Body of pancreas (tissue), 4 donors: ENCODE results near the gene KCNQ5. TPM values are rescaled to one million over a fixed set of nuclear protein-coding genes. Genes with fewer than 3 reads are reported as not detected.

Experiments used
- ATAC-seq: fragments of 150-250 bp; one replicate; pipeline ENCODE4 v1.9.1; 2016
- DNase-seq, 4 donors: peaks; one replicate each; pipeline ENCODE4 v3.0.0-alpha.2; 2019
- H3K27ac ChIP-seq, 4 donors: fragments of 200-600 bp; sonication (generic); 1 replicate in 3 of 4; 2 replicates in 1 of 4; pipeline versions ENCODE4 v1.5.1 to v1.6.1; 2016 to 2019; ENCODE audit warnings: mild to moderate bottlenecking in 1 of 4, mixed read lengths in 1 of 4, moderate library complexity in 1 of 4
- H3K27me3 ChIP-seq, 2 donors: fragments of 200-600 bp; sonication (generic); one replicate each; pipeline ENCODE4 v1.6.0; 2016; ENCODE audit warnings: mild to moderate bottlenecking in 1 of 2
- H3K36me3 ChIP-seq, 2 donors: fragments of 200-600 bp; sonication (generic); replicated peaks in 1 of 2; 2 replicates each; pipeline ENCODE4 v1.5.1; 2016; ENCODE audit warnings: low read depth in 2 of 2; ENCODE audit not compliant: insufficient read depth in 1 of 2
- H3K4me1 ChIP-seq: fragments of 200-600 bp; sonication (generic); one replicate; pipeline ENCODE4 v1.6.0; 2016
- H3K4me3 ChIP-seq, 2 donors: fragments of 200-600 bp; sonication (generic); 1 replicate in 1 of 2; 2 replicates in 1 of 2; pipeline ENCODE4 v1.5.1; 2016 to 2019
- H3K9me3 ChIP-seq, 3 donors: fragments of 200-600 bp; sonication (generic); 1 replicate in 2 of 3; 2 replicates in 1 of 3; pipeline ENCODE4 v1.5.1; 2016
- POLR2A ChIP-seq, 3 donors: fragments of 450-650 bp; IDR thresholded peaks; one replicate each; pipeline ENCODE4 v1.6.1; 2016; ENCODE audit warnings: antibody characterized with exemption in 3 of 3, mild to moderate bottlenecking in 2 of 3
- WGBS, 2 donors: methylation state at CpG; one replicate each; pipeline ENCODE4 v1.1.5; 2017; 5-methylcytosine and 5-hydroxymethylcytosine counted together
- intact Hi-C: fragments of 100-400 bp; cut with DNase I; formaldehyde crosslinking; loops from one replicate; pipeline ENCODE4 v1.15.1; 2023
- total RNA-seq, 2 donors: library from RNA; depleted of rRNA; stranded (reverse); fragments of >200 nt; gene quantifications; one replicate each; pipeline ENCODE4 v1.1.0, GENCODE V29; 2016
- TF ChIP-seq, protein P1 (sequence below), 7 experiments: fragments of 450-650 bp in 4 of 7; fragments of 200-600 bp in 3 of 7; sonication (generic) in 3 of 7; IDR thresholded peaks; one replicate each; pipeline ENCODE4 v1.5.1; 2016 to 2019; ENCODE audit warnings: antibody characterized with exemption in 7 of 7

KCNQ5 gene
- total RNA-seq, 2 donors from 2014 or later, result 1.0 to 1.6 TPM

DNA sequence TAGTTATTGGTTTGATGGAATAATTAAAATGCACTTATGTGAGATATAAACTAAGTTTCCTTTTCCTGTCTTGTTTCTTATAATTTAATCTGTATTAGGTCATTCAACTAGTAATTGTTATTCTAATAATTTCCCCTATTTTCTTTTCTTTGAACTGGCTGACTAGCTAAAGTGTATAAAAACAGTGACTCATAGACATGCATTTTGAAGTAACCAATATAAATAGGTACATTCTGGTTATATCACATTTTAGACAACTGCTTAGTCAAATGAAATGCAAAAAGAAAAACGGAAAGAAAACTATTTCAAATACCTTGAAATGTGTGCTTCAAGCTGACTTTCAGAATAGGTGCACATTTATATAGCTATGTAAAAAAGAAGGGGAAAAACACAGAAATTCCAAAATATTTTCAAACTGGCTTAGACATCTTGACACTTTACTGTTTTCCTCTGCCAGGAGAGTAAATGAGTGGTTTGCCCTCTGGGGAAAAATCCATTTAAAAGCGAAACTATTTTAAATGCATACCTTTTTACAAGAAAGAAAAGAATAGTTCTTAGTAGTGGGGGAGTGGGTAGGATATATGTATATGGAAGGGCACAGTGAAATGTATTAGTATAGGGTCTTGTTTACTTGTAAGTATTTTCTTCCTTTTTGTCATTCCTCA lies 28.3 kb downstream of the KCNQ5 start:
- DNase-seq, result no peak
- intact Hi-C loops, result no loop called here
- H3K27me3 ChIP-seq, result no peaks in the 10 kb centered on the region
- no peaks in the 10 kb centered on the region for H3K36me3 ChIP-seq
- ATAC-seq, result no peak
- H3K27ac ChIP-seq, result no peak overlapping the region
- TF ChIP-seq, protein P1, sequence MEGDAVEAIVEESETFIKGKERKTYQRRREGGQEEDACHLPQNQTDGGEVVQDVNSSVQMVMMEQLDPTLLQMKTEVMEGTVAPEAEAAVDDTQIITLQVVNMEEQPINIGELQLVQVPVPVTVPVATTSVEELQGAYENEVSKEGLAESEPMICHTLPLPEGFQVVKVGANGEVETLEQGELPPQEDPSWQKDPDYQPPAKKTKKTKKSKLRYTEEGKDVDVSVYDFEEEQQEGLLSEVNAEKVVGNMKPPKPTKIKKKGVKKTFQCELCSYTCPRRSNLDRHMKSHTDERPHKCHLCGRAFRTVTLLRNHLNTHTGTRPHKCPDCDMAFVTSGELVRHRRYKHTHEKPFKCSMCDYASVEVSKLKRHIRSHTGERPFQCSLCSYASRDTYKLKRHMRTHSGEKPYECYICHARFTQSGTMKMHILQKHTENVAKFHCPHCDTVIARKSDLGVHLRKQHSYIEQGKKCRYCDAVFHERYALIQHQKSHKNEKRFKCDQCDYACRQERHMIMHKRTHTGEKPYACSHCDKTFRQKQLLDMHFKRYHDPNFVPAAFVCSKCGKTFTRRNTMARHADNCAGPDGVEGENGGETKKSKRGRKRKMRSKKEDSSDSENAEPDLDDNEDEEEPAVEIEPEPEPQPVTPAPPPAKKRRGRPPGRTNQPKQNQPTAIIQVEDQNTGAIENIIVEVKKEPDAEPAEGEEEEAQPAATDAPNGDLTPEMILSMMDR (IDR thresholded peaks at IDR 0.05), result no peak
- TF ChIP-seq POLR2A (IDR thresholded peaks at IDR 0.05), result no peak
- 34 to 52% methylated on average over 2 of the region's 2 CpGs for WGBS, 2 donors
- H3K4me1 ChIP-seq, result no peaks in the 10 kb centered on the region
- H3K9me3 ChIP-seq, result no peaks in the 10 kb centered on the region
- H3K4me3 ChIP-seq, result no peak overlapping the region

DNA sequence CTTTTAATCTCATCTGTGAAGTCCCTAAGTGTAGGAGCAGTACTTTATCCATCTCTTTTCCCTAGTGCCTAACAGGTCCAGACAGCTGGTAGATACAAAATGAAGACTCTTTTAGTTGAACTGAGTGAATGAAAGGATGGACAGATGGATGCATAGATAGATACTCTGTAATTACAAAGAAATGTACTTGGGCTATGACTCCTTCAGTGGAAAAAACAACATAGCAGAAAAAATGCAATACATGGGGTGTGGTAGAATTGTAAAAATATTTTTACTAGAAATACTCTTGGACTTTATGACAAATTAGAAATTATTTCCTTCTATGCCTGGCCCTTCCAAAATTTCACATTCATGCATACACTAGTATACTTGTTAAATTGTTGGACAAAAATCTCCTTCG lies 29.3 kb downstream of the KCNQ5 start:
- no peak for ATAC-seq
- intact Hi-C loops, result no loop called here
- Histone ChIP-seq H3K9me3 (no peaks in the 10 kb centered on the region), H3K4me1 (no peaks in the 10 kb centered on the region), H3K4me3 (no peak overlapping the region), H3K27me3 (no peaks in the 10 kb centered on the region), H3K27ac (no peak overlapping the region), H3K36me3 (no peaks in the 10 kb centered on the region)
- TF ChIP-seq, protein P1 (IDR thresholded peaks at IDR 0.05), result no peak
- no peak for TF ChIP-seq POLR2A (IDR thresholded peaks at IDR 0.05)
- WGBS, 2 donors, result 80 to 91% methylated on average over 1 of the region's 1 CpG
- DNase-seq, result no peak

DNA sequence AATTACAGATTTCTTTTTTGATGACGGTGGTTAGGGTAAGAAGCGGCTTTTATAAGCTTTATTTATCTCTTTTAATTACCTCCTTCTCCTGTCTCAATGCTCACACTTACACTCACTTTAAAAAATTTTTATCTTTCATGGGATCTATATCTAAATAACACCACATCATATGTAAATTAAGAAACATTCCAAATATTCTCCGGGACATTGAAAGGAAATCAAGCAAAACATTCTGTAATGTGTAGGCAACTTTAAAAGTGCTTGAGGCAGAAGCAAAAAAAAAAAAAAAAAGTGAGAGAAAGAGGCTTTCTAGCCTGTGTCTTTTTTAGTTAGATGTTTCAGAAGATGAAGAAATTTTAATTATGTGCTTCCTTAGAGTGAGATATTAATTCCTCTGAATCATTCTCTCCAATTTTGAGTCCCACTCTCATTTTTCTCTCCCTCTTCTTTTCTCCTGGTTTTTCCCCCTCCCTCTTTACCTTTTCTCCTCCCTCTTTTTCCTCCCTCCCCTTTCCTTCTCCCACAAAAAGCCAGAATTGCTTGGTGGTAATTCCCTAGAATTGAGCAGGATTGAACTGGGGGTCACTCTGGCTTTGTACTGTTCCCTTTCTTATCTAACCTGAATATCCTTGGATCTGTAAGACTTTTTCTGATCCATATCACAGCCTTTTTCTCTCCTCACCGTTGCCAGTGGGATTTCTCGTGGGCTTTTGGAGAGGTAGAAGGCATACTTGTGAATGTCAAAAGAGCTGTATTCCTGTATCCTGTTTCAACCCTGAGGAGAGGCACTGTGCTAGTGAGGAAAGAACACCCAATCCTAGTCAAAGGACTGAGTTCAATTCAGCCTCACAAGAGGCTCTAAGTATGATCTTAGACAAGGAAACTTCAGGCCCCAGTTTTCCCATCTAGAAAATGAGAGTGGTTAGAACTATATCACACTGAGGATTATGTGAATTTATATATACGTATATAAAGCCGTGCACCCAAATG lies 30.4 kb downstream of the KCNQ5 start:
- Histone ChIP-seq H3K4me1 (no peaks in the 10 kb centered on the region), H3K27ac (no peak overlapping the region), H3K9me3 (no peaks in the 10 kb centered on the region), H3K36me3 (no peaks in the 10 kb centered on the region), H3K27me3 (no peaks in the 10 kb centered on the region), H3K4me3 (no peak overlapping the region)
- WGBS, 2 donors, result 83% methylated on average over 7 of the region's 7 CpGs
- DNase-seq (no peak), ATAC-seq (no peak)
- intact Hi-C loops, result no loop called here
- TF ChIP-seq POLR2A (IDR thresholded peaks at IDR 0.05), result no peak
- TF ChIP-seq, protein P1 (IDR thresholded peaks at IDR 0.05), result no peak

DNA sequence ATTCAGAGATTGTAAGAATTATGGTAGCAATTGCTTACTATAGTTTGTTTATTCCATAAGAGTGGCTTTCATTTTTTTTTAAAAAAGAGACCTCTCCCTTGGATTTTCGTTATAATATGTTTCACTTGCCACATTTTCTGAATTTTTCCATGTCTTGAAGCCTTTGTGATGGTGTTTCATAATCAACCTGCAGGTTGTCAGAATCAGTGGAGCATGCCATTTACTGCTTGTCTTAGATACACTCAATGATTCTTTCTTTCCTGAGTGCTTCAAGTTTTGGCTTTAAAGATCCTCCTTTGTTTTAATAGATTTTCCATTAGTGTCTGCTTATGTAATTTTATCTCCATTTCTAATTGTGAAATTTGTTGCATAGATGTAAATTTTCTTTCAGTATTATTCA lies 31.2 kb downstream of the KCNQ5 start:
- no peak for DNase-seq
- Histone ChIP-seq H3K4me1 (no peaks in the 10 kb centered on the region), H3K9me3 (no peaks in the 10 kb centered on the region), H3K27ac (no peak overlapping the region), H3K4me3 (no peak overlapping the region), H3K27me3 (no peaks in the 10 kb centered on the region), H3K36me3 (no peaks in the 10 kb centered on the region)
- TF ChIP-seq, protein P1 (IDR thresholded peaks at IDR 0.05), result no peak
- TF ChIP-seq POLR2A (IDR thresholded peaks at IDR 0.05), result no peak
- ATAC-seq, result no peak
- intact Hi-C loops, result no loop called here
- WGBS, 2 donors, result 74 to 76% methylated on average over 1 of the region's 1 CpG
